ENCODE results near the gene TRIM69. TPM values are rescaled to one million over a fixed set of nuclear protein-coding genes. Genes with fewer than 3 reads are reported as not detected.

Gene TRIM69
- total and polyA plus RNA-seq, 2 experiments from 2014 or later = 4.3 to 7.0 TPM

GRCh38 chr15:44813231-44813630 is 76.9 kb downstream of the TRIM69 start:
- H3K36me3 Mint-ChIP-seq (ENCODE audit: low read depth) = no peaks in the 10 kb centered on the region
- H2AFZ ChIP-seq = no peak overlapping the region
- H3K36me3 ChIP-seq (ENCODE audit: insufficient read depth) = no peaks in the 10 kb centered on the region
- ATAC-seq (no peak), DNase-seq (ENCODE audit: low spot score) (no peak)
- H3K4me1 ChIP-seq (ENCODE audit: insufficient read depth) = no peaks in the 10 kb centered on the region
- no peak overlapping the region for H3K27ac ChIP-seq (ENCODE audit: low read depth)
- no peak overlapping the region for H3K4me3 ChIP-seq
- no peak overlapping the region for H3K4me2 ChIP-seq
- H3F3A ChIP-seq (replicated peaks; ENCODE audit: low read depth) = no peaks in the 10 kb centered on the region
- H3K27me3 Mint-ChIP-seq (ENCODE audit: insufficient read depth, low read depth, poor library complexity) = no peaks in the 10 kb centered on the region
- no peak for TF ChIP-seq ZNF114 (CRISPR knock-in tag; IDR thresholded peaks at IDR 0.05)
- TF ChIP-seq, protein P1, sequence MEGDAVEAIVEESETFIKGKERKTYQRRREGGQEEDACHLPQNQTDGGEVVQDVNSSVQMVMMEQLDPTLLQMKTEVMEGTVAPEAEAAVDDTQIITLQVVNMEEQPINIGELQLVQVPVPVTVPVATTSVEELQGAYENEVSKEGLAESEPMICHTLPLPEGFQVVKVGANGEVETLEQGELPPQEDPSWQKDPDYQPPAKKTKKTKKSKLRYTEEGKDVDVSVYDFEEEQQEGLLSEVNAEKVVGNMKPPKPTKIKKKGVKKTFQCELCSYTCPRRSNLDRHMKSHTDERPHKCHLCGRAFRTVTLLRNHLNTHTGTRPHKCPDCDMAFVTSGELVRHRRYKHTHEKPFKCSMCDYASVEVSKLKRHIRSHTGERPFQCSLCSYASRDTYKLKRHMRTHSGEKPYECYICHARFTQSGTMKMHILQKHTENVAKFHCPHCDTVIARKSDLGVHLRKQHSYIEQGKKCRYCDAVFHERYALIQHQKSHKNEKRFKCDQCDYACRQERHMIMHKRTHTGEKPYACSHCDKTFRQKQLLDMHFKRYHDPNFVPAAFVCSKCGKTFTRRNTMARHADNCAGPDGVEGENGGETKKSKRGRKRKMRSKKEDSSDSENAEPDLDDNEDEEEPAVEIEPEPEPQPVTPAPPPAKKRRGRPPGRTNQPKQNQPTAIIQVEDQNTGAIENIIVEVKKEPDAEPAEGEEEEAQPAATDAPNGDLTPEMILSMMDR (conservative IDR thresholded peaks at IDR 0.05; ENCODE audit: low read depth in 2 of 2) = 0 out of 4 replicates have a peak, but pooled peaks of 1 of the 2 experiments have one; percentile 8
- no peaks in the 10 kb centered on the region; the same call in 1 of the 2 replicates for H3K9me2 ChIP-seq (ENCODE audit: insufficient read depth)
- H3K4me3 Mint-ChIP-seq = no peak overlapping the region
- H3K27ac Mint-ChIP-seq = no peak overlapping the region
- H4K20me1 ChIP-seq (replicated peaks; ENCODE audit: insufficient read depth) = no peaks in the 10 kb centered on the region
- no peaks in the 10 kb centered on the region for H3K79me2 ChIP-seq (replicated peaks; ENCODE audit: insufficient read depth)
- peaks cover 3% of the 10 kb centered on the region; the same call in 1 of the 3 replicates for H3K4me1 Mint-ChIP-seq
- H3K27me3 ChIP-seq (ENCODE audit: insufficient read depth) = no peaks in the 10 kb centered on the region
- no peaks in the 10 kb centered on the region for H3K9me3 Mint-ChIP-seq

Small RNA genes lying within 50 kb of the gene (small RNA-seq; reads per million reads assigned to genes)
- gene RF00019 (ENCODE audit: low replicate concordance) = not detected

Other genes starting within 250 kb of the TRIM69 start
- gene EIF3J, start 199.4 kb upstream of the TRIM69 start, total RNA-seq (2014; rRNA removed; shearing (Covaris generic)) = 58.8 and 62.7 TPM in 2 replicates
- gene EIF3J, start 199.4 kb upstream of the TRIM69 start, polyA plus RNA-seq (2016; fragmentation: Nextera tagmentation; extraction: Ambion mirVana) = 63.8 and 66.6 TPM in 2 replicates
- gene SPG11, start 72.9 kb upstream of the TRIM69 start, total RNA-seq (2014; rRNA removed; shearing (Covaris generic)) = 35.7 and 42.2 TPM in 2 replicates
- 23.3 and 23.9 TPM in 2 replicates for gene SPG11, start 72.9 kb upstream of the TRIM69 start, polyA plus RNA-seq (2016; fragmentation: Nextera tagmentation; extraction: Ambion mirVana)
- gene PATL2, start 25.2 kb upstream of the TRIM69 start, total RNA-seq (2014; rRNA removed; shearing (Covaris generic)) = 0.35 TPM in 1 of 2 replicates, not detected in the other
- gene PATL2, start 25.2 kb upstream of the TRIM69 start, polyA plus RNA-seq (2016; fragmentation: Nextera tagmentation; extraction: Ambion mirVana) = 0.10 and 0.19 TPM in 2 replicates
- gene B2M, start 25.0 kb upstream of the TRIM69 start, total RNA-seq (2014; rRNA removed; shearing (Covaris generic)) = 167 and 183 TPM in 2 replicates
- 180 and 191 TPM in 2 replicates for gene B2M, start 25.0 kb upstream of the TRIM69 start, polyA plus RNA-seq (2016; fragmentation: Nextera tagmentation; extraction: Ambion mirVana)
- not detected in 2 replicates for gene TERB2, start 220.2 kb downstream of the TRIM69 start, total RNA-seq (2014; rRNA removed; shearing (Covaris generic))
- gene TERB2, start 220.2 kb downstream of the TRIM69 start, polyA plus RNA-seq (2016; fragmentation: Nextera tagmentation; extraction: Ambion mirVana) = not detected in 2 replicates

All from GM23338 (cell line).